ENCODE measurements around the gene FXYD1. TPM values are rescaled to one million over a fixed set of nuclear protein-coding genes. Genes with fewer than 3 reads are reported as not detected.
"Not testable (repeated sequence)": the region's sequence is repeated elsewhere in the genome, so short reads cannot be mapped to it uniquely, and the experiment has no call there.

The FXYD1 gene
- total RNA-seq, 1 donor from 2014 or later: 0.52 TPM

GRCh38 chr19:35128398-35129057 lies 10.1 kb upstream of the FXYD1 start:
- H3K36me3 Mint-ChIP-seq (ENCODE audit: low read depth, unreplicated experiment): no peaks in the 10 kb centered on the region
- Histone ChIP-seq H2AFZ (ENCODE audit: low read depth, low read length) (no peak overlapping the region), H4K20me1 (ENCODE audit: insufficient read depth, low read length) (no peaks in the 10 kb centered on the region), H3K9me3 (ENCODE audit: insufficient read depth, low read depth, low read length) (no peaks in the 10 kb centered on the region), H3K79me2 (ENCODE audit: insufficient read depth, low read length) (no peaks in the 10 kb centered on the region), H3K36me3 (ENCODE audit: insufficient read depth, low read length) (no peaks in the 10 kb centered on the region), H3K4me2 (ENCODE audit: low read length) (no peak overlapping the region), H3K4me1 (ENCODE audit: insufficient read depth, low read length) (peaks cover 9% of the 10 kb centered on the region), H3K27me3 (ENCODE audit: insufficient read depth, low read length) (peaks cover 6% of the 10 kb centered on the region), H3K27ac (ENCODE audit: low read depth, low read length) (no peak overlapping the region), H3K4me3 (ENCODE audit: insufficient read depth, low read depth, low read length) (no peak overlapping the region), H3K9ac (ENCODE audit: low read length) (no peak overlapping the region)
- peaks cover 10% of the 10 kb centered on the region for H3K9me3 Mint-ChIP-seq (ENCODE audit: unreplicated experiment)
- H3K4me3 Mint-ChIP-seq (ENCODE audit: unreplicated experiment): no peak overlapping the region
- FAIRE-seq: no peak
- peaks cover 39% of the 10 kb centered on the region for H3K27me3 Mint-ChIP-seq (ENCODE audit: low read depth, unreplicated experiment)
- TF ChIP-seq, protein P1, sequence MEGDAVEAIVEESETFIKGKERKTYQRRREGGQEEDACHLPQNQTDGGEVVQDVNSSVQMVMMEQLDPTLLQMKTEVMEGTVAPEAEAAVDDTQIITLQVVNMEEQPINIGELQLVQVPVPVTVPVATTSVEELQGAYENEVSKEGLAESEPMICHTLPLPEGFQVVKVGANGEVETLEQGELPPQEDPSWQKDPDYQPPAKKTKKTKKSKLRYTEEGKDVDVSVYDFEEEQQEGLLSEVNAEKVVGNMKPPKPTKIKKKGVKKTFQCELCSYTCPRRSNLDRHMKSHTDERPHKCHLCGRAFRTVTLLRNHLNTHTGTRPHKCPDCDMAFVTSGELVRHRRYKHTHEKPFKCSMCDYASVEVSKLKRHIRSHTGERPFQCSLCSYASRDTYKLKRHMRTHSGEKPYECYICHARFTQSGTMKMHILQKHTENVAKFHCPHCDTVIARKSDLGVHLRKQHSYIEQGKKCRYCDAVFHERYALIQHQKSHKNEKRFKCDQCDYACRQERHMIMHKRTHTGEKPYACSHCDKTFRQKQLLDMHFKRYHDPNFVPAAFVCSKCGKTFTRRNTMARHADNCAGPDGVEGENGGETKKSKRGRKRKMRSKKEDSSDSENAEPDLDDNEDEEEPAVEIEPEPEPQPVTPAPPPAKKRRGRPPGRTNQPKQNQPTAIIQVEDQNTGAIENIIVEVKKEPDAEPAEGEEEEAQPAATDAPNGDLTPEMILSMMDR (IDR thresholded peaks at IDR 0.05; ENCODE audit: insufficient read depth, low read depth, low read length): no peak
- no peak for TF ChIP-seq EZH2 (IDR thresholded peaks at IDR 0.05; ENCODE audit: insufficient read depth, low read length)
- DNase-seq (ENCODE audit: low read depth): no peak
- H3K27ac Mint-ChIP-seq (ENCODE audit: unreplicated experiment): no peak overlapping the region
- H3K4me1 Mint-ChIP-seq (ENCODE audit: low read depth, unreplicated experiment): no peaks in the 10 kb centered on the region

GRCh38 chr19:35129724-35130274 lies 8.8 kb upstream of the FXYD1 start:
- H3K79me2 ChIP-seq (ENCODE audit: insufficient read depth, low read length); H3K9ac ChIP-seq (ENCODE audit: low read length); H4K20me1 ChIP-seq (ENCODE audit: insufficient read depth, low read length); FAIRE-seq; H3K27me3 ChIP-seq (ENCODE audit: insufficient read depth, low read length); H3K27ac ChIP-seq (ENCODE audit: low read depth, low read length); DNase-seq (ENCODE audit: low read depth); H2AFZ ChIP-seq (ENCODE audit: low read depth, low read length); H3K9me3 ChIP-seq (ENCODE audit: insufficient read depth, low read depth, low read length); H3K4me2 ChIP-seq (ENCODE audit: low read length); H3K27ac Mint-ChIP-seq (ENCODE audit: unreplicated experiment); H3K4me1 ChIP-seq (ENCODE audit: insufficient read depth, low read length); H3K4me3 Mint-ChIP-seq (ENCODE audit: unreplicated experiment); H3K36me3 Mint-ChIP-seq (ENCODE audit: low read depth, unreplicated experiment); H3K4me1 Mint-ChIP-seq (ENCODE audit: low read depth, unreplicated experiment); H3K9me3 Mint-ChIP-seq (ENCODE audit: unreplicated experiment); H3K36me3 ChIP-seq (ENCODE audit: insufficient read depth, low read length); H3K4me3 ChIP-seq (ENCODE audit: insufficient read depth, low read depth, low read length): not testable (repeated sequence)
- peaks cover 34% of the 10 kb centered on the region for H3K27me3 Mint-ChIP-seq (ENCODE audit: low read depth, unreplicated experiment)

DNA sequence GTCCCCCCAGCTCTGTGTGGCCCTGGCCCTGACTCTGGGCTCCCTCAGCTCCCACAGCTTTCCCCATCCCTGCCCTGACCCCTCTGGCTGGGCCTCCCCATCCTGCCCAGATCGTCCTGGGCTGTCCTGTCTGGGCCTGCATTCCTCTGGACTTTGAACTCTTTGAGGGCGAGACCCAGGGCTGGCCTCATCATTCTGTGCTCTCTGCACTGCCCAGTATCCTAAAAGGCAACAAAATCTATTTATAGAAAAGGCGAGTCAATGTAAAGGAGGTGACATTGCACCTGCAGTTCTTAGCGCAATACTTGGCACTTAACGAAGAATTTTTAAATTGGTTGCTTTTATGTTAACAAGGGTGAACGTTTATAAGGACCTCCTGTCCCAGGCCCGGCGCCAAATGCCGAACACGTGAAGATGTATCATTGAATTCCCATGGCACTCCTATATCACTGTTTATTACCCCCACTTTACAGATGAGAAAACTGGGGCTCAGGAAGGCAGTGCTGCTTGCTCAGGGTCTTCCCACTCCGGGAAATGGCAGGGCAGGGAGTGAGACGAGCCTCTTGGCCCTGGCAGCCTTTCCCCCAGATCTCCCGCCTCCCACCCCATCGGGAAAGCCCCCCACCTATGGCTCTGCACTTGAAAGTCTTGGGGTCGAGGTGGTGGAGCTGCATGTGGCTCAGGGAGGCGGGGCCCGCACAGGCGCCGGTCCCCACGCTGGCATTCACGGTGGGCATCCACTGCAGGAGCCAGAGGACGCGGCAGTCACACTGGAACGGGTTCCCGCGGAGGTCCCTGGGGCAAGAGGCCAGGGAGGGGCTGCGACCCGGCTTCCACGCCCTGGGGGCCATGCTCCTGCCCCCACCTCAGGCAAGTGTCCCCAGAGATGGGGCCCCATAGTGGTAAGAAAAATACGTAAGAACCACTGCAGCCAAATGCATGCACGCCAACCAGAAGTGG lies 7.6 kb upstream of the FXYD1 start:
- H3K36me3 ChIP-seq (ENCODE audit: insufficient read depth, low read length): no peaks in the 10 kb centered on the region
- Mint-ChIP-seq H3K4me1 (ENCODE audit: low read depth, unreplicated experiment) (peaks cover 2% of the 10 kb centered on the region), H3K4me3 (ENCODE audit: unreplicated experiment) (no peak overlapping the region), H3K9me3 (ENCODE audit: unreplicated experiment) (peaks cover 8% of the 10 kb centered on the region), H3K36me3 (ENCODE audit: low read depth, unreplicated experiment) (no peaks in the 10 kb centered on the region), H3K27ac (ENCODE audit: unreplicated experiment) (no peak overlapping the region), H3K27me3 (ENCODE audit: low read depth, unreplicated experiment) (peaks cover 28% of the 10 kb centered on the region)
- peaks cover 6% of the 10 kb centered on the region for H3K27me3 ChIP-seq (ENCODE audit: insufficient read depth, low read length)
- FAIRE-seq: no peak
- no peak overlapping the region for H3K27ac ChIP-seq (ENCODE audit: low read depth, low read length)
- no peak overlapping the region for H3K4me2 ChIP-seq (ENCODE audit: low read length)
- H3K9me3 ChIP-seq (ENCODE audit: insufficient read depth, low read depth, low read length): no peaks in the 10 kb centered on the region
- H3K4me3 ChIP-seq (ENCODE audit: insufficient read depth, low read depth, low read length): no peak overlapping the region
- H3K79me2 ChIP-seq (ENCODE audit: insufficient read depth, low read length): no peaks in the 10 kb centered on the region
- no peak overlapping the region for H3K9ac ChIP-seq (ENCODE audit: low read length)
- H4K20me1 ChIP-seq (ENCODE audit: insufficient read depth, low read length): no peaks in the 10 kb centered on the region
- no peak overlapping the region for H2AFZ ChIP-seq (ENCODE audit: low read depth, low read length)
- H3K4me1 ChIP-seq (ENCODE audit: insufficient read depth, low read length): no peaks in the 10 kb centered on the region
- no peak for TF ChIP-seq EZH2 (IDR thresholded peaks at IDR 0.05; ENCODE audit: insufficient read depth, low read length)
- TF ChIP-seq, protein P1 (IDR thresholded peaks at IDR 0.05; ENCODE audit: insufficient read depth, low read depth, low read length): no peak
- DNase-seq (ENCODE audit: low read depth): no peak
